Endothelial cell of umbilical vein (primary cell): ENCODE results near the gene RXFP4. TPM values are rescaled to one million over a fixed set of nuclear protein-coding genes. Genes with fewer than 3 reads are reported as not detected.

Experiments used
- BruUV-seq: library from RNA; stranded (reverse); fragments of 400-500 nt; replicated peaks from 2 replicates; lab custom pipeline; 2021; lab: Mats Ljungman, UMichigan
- CTCF ChIA-PET: fragments of 300-600, 350-600 bp; sonication (Branson Sonifier 250); formaldehyde crosslinking; loops from one replicate; lab custom pipeline; 2021; ENCODE audit warnings: antibody characterized with exemption, inconsistent platforms; lab: Charles Lee
- POLR2A ChIA-PET: fragments of 300-600, 350-600 bp; sonication (Branson Sonifier 250); formaldehyde crosslinking; loops from one replicate; lab custom pipeline; 2021; ENCODE audit warnings: antibody characterized with exemption, inconsistent platforms; lab: Charles Lee
- DNase-seq: peaks from one replicate; pipeline ENCODE4 v3.0.0-alpha.2; 2011; ENCODE audit warnings: low read depth, low spot score
- FAIRE-seq: peaks from 2 replicates; lab custom pipeline; 2011; peaks lifted over from hg19 to GRCh38; lab: Jason Lieb, UNC
- H2AFZ ChIP-seq: 2 replicates; pipeline ENCODE4 v1.6.0; 2012; ENCODE audit warnings: low read depth, low read length, control low read depth, inconsistent platforms
- H3K27ac ChIP-seq: 2 replicates; pipeline ENCODE4 v1.5.1; 2011; ENCODE audit warnings: low read depth, mild to moderate bottlenecking, control low read depth, low read length, moderate library complexity; ENCODE audit not compliant: insufficient read depth
- H3K27me3 ChIP-seq, 2 experiments: 2 replicates each; pipeline versions ENCODE4 v1.6.0 to v1.6.1; 2011; ENCODE audit warnings: low read length in 2 of 2, mixed read lengths in 1 of 2; ENCODE audit not compliant: control insufficient read depth in 2 of 2, insufficient read depth in 2 of 2
- H3K36me3 ChIP-seq, 2 experiments: 2 replicates in 1 of 2; 3 replicates in 1 of 2; pipeline ENCODE4 v1.5.1; 2011; ENCODE audit warnings: low read length in 2 of 2, mild to moderate bottlenecking in 1 of 2, moderate library complexity in 1 of 2; ENCODE audit not compliant: control insufficient read depth in 2 of 2, insufficient read depth in 2 of 2; ENCODE audit errors: extremely low read depth in 1 of 2
- H3K4me1 ChIP-seq: 3 replicates; pipeline ENCODE4 v1.5.1; 2011; ENCODE audit warnings: mild to moderate bottlenecking, low read length; ENCODE audit not compliant: control insufficient read depth, insufficient read depth; ENCODE audit errors: extremely low read depth
- H3K4me2 ChIP-seq: 2 replicates; pipeline ENCODE4 v1.6.1; 2011; ENCODE audit warnings: low read length, control low read depth, mixed read lengths; ENCODE audit not compliant: insufficient read depth
- H3K4me3 ChIP-seq, 3 experiments: fragments of 200-600 bp in 1 of 3; sonication (generic), shearing (Covaris generic) in 1 of 3; replicated peaks in 1 of 3; 2 replicates each; pipeline ENCODE4 v1.5.1; 2011 to 2016; ENCODE audit warnings: control low read depth in 3 of 3, low read length in 3 of 3, mild to moderate bottlenecking in 2 of 3, inconsistent platforms in 1 of 3, low read depth in 1 of 3, moderate library complexity in 1 of 3; ENCODE audit not compliant: insufficient read depth in 1 of 3
- H3K79me2 ChIP-seq: 2 replicates; pipeline ENCODE4 v1.6.0; 2012; ENCODE audit warnings: low read length, inconsistent platforms; ENCODE audit not compliant: control insufficient read depth, insufficient read depth
- H3K9ac ChIP-seq: replicated peaks from 2 replicates; pipeline ENCODE3; 2011; ENCODE audit warnings: low read length, control low read depth; ENCODE audit not compliant: insufficient read depth; ENCODE audit errors: extremely low read depth
- H3K9me1 ChIP-seq: replicated peaks from 3 replicates; pipeline ENCODE4 v1.6.0; 2011; ENCODE audit warnings: mild to moderate bottlenecking, low read length; ENCODE audit not compliant: control insufficient read depth, insufficient read depth; ENCODE audit errors: extremely low read depth
- H3K9me3 ChIP-seq: replicated peaks from 2 replicates; pipeline ENCODE4 v1.5.1; 2012; ENCODE audit warnings: low read length, inconsistent platforms; ENCODE audit not compliant: control insufficient read depth, insufficient read depth
- H4K20me1 ChIP-seq: replicated peaks from 2 replicates; pipeline ENCODE3; 2011; ENCODE audit warnings: mild to moderate bottlenecking, low read length; ENCODE audit not compliant: control insufficient read depth, insufficient read depth; ENCODE audit errors: extremely low read depth
- CTCF ChIP-seq, 2 donors: IDR thresholded peaks; 1 replicate in 1 of 2; 2 replicates in 1 of 2; pipeline ENCODE4 v1.5.1; 2011; ENCODE audit warnings: low read length in 2 of 2, mild to moderate bottlenecking in 2 of 2, moderate library complexity in 2 of 2, control low read depth in 1 of 2, inconsistent platforms in 1 of 2, low read depth in 1 of 2; ENCODE audit not compliant: insufficient read depth in 1 of 2; ENCODE audit errors: extremely low read depth in 1 of 2
- EZH2 ChIP-seq: IDR thresholded peaks from 2 replicates; pipeline ENCODE4 v1.6.1; 2012; ENCODE audit warnings: borderline replicate concordance, low read depth, mild to moderate bottlenecking, moderate library complexity, low read length, inconsistent platforms; ENCODE audit not compliant: severe bottlenecking
- FOS ChIP-seq: IDR thresholded peaks from 2 replicates; pipeline ENCODE4 v1.6.1; 2011; ENCODE audit warnings: mild to moderate bottlenecking, low read length, moderate library complexity, borderline replicate concordance; ENCODE audit not compliant: insufficient read depth
- GATA2 ChIP-seq: IDR thresholded peaks from 2 replicates; pipeline ENCODE4 v1.7.0; 2011; ENCODE audit warnings: low read depth, mild to moderate bottlenecking, moderate library complexity, mixed read lengths, low read length; ENCODE audit not compliant: insufficient read length, insufficient read depth
- JUN ChIP-seq: IDR thresholded peaks from 2 replicates; pipeline ENCODE4 v1.6.1; 2011; ENCODE audit warnings: borderline replicate concordance, low read depth; ENCODE audit not compliant: insufficient read length, insufficient read depth
- MAX ChIP-seq: IDR thresholded peaks from 2 replicates; pipeline ENCODE4 v1.6.1; 2011; ENCODE audit not compliant: insufficient read depth, insufficient read length
- MYC ChIP-seq: IDR thresholded peaks from one replicate; pipeline ENCODE4 v1.6.1; 2011; ENCODE audit warnings: mild to moderate bottlenecking, low read depth, low read length
- POLR2A ChIP-seq: IDR thresholded peaks from 2 replicates; pipeline ENCODE4 v1.6.1; 2012; ENCODE audit warnings: low read depth, mild to moderate bottlenecking, control low read depth, low read length
- POLR2AphosphoS5 ChIP-seq: IDR thresholded peaks from 2 replicates; pipeline ENCODE4 v1.6.1; 2012; ENCODE audit warnings: low read depth, mild to moderate bottlenecking, control low read depth, low read length, moderate library complexity; ENCODE audit not compliant: insufficient read depth
- dilution Hi-C: fragments of 300-500 bp; cut with MboI; formaldehyde crosslinking; loops from one replicate; pipeline ENCODE4 v1.15.0; 2019; ENCODE audit warnings: low sequenced_read_pairs; ENCODE audit not compliant: extremely low pct_ligation_motif_present
- intact Hi-C: fragments of 100-400 bp; cut with micrococcal nuclease; formaldehyde crosslinking; loops from one replicate; pipeline ENCODE4 v1.10.0; 2022
- polyA plus RNA-seq, 4 experiments: library from polyadenylated mRNA; depleted of rRNA in 3 of 4; stranded (reverse) in 3 of 4; unstranded in 1 of 4; fragments of >200 nt; gene quantifications; 2 replicates each; pipeline versions ENCODE4 v1.2.1 to v1.2.3, GENCODE V29; 2011 to 2012; ENCODE audit warnings: missing spikeins in 1 of 4
- total RNA-seq: library from RNA; stranded (reverse); gene quantifications from 2 replicates; pipeline ENCODE4 v1.2.3, GENCODE V29; 2021

Gene RXFP4
- total and polyA plus RNA-seq, 2 donors (not counting 3 experiments of a cell fraction or from before 2014, with no cell fraction given), result not detected

GRCh38 chr1:155913969-155914757, 27.3 kb upstream of the RXFP4 start:
- BruUV-seq, result no TSS peak
- intact Hi-C loops (no loop called here), dilution Hi-C loops (no loop called here)
- no peak overlapping the region for H3K4me3 ChIP-seq
- CTCF ChIA-PET, result no interaction called here
- DNase-seq (no peak), FAIRE-seq (no peak)
- no peak overlapping the region for H3K4me2 ChIP-seq
- peaks cover 10% of the 10 kb centered on the region for H3K79me2 ChIP-seq
- POLR2A ChIA-PET, result no interaction called here
- H3K36me3 ChIP-seq, result peaks cover 11 to 32% of the 10 kb centered on the region in 2 experiments
- no peak overlapping the region for H3K9ac ChIP-seq
- H2AFZ ChIP-seq, result no peak overlapping the region
- H3K27ac ChIP-seq, result no peak overlapping the region
- TF ChIP-seq POLR2AphosphoS5 (no peak), FOS (no peak), MAX (no peak), JUN (no peak), GATA2 (no peak), CTCF (IDR thresholded peaks at IDR 0.05; ENCODE audit: extremely low read depth in 1 of 2, insufficient read depth in 1 of 2, low read depth in 1 of 2, low read length in 2 of 2) (no peak), POLR2A (no peak), MYC (no peak), EZH2 (no peak)
- H3K27me3 ChIP-seq, result no peaks in the 10 kb centered on the region
- H3K9me3 ChIP-seq, result no peaks in the 10 kb centered on the region
- H3K4me1 ChIP-seq, result peaks cover 13% of the 10 kb centered on the region
- no peaks in the 10 kb centered on the region for H4K20me1 ChIP-seq
- H3K9me1 ChIP-seq, result no peaks in the 10 kb centered on the region
